Right forelimb (tissue), 1 donor: Measurements from ENCODE around the gene RNF217.
"Not testable (repeated sequence)": the region's sequence is repeated elsewhere in the genome, so short reads cannot be mapped to it uniquely, and the experiment has no call there.

Experiments
- DNase-seq: peaks from one replicate; pipeline ENCODE4 v3.0.0-alpha.2; 2018

RNF217 gene, protein sequence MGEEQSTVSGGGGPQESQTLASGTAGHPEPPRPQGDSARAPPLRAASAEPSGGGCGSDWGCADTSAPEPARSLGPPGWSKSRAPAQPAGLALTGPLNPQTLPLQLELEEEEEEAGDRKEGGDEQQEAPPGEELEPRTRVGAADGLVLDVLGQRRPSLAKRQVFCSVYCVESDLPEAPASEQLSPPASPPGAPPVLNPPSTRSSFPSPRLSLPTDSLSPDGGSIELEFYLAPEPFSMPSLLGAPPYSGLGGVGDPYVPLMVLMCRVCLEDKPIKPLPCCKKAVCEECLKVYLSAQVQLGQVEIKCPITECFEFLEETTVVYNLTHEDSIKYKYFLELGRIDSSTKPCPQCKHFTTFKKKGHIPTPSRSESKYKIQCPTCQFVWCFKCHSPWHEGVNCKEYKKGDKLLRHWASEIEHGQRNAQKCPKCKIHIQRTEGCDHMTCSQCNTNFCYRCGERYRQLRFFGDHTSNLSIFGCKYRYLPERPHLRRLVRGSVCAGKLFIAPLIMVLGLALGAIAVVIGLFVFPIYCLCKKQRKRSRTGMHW

DNA sequence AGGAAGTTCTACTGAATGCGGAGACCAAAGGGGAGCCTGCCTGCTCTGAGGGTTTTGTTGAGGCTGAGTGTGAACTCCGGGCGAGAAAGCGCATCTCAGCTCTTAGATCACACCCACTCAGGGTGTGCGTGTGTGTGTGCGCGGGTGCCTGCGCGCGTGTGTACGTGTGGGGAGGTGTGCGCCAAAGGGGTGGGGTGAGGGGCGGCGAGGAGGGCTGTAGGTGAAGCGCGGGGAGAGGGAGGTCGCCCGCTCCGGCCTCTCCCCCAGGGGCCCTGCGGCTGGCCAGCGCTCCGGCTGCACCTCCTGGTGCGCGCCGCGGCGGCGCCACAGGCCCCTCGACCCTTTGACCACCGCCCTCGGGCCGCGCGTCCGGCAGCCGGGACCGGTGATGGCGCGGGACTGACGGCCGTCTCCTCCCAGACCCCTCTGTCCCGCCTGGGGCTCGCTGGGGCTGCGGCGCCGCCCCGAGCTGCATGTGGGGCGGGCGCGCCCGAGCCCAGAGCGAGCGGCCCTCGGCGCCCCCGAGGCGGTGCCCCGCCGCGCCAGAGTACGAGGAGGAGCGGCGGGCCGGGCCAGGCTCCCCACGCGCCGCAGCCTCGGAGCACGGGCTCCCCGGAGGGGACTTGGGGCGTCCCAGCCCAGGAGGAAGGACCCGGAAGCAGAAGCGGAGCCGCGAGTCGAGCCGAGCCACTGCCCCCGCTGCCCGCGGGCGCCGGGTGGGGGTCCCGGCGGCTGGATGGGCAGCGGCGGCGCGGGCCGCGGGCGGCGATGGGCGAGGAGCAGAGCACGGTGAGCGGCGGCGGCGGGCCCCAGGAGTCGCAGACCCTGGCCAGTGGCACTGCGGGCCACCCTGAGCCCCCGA lies at the start of gene RNF217:
Gene RNF217, plus strand, starts transcription at position 661 of the 862 bp plus-strand sequence. Its CDS starts 108 bp downstream, at position 769.
- DNase-seq, result peak; percentile 85

DNA sequence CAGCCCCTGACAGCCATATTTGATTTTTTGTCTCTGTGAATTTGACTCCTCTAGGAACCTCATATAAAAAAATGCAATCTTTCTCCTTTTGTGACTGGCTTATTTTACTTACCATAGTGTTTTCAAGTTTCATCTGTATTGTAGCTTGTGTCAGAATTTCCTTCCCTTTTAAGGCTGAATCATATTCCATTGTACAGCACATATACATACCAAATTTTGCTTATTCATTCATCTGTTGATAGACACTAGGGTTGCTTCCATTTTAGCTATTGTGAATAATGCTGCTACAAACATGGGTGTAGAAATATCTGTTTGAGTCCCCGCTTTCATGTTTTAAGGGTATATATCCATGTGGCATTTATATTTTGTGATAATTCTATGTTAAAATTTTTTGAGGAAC lies 49.2 kb upstream of the RNF217 start:
- DNase-seq, result no peak

DNA sequence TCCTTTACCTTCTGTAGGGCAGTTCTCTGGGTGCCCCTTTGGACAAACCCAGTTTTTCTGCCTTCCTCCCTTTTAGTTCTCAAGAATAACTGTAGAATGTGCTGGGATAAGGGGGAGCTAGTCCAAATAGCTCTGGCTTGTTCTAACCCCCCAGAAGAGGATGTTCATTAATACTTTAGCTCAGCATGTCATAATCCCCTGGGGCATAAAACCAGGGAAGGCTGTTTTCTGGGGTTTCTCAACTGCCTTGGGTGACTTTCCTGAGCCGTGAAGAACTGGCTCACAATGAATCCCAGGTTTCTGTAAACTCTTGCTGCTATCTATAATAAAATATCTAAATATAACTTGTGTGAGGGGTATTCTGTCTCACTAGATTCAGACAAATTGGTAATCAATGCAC lies 44.5 kb upstream of the RNF217 start:
- no peak for DNase-seq

DNA sequence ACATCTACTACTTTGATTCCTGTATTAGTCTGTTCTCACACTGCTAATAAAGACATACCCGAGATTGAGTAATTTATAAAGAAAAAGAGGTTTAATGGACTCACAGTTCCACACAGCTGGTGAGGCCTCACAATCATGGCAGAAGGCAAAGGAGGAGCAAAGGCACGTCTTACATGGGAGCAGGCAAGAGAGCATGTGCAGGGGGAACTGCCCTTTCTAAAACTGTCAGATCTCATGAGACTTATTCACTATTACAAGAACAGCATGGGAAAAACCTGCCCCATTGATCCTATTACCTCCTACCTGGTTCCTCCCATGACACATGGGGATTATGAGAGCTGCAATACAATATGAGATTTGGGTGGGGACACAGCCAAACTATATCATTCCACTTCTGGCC lies 42.5 kb upstream of the RNF217 start:
- DNase-seq, result not testable (repeated sequence)

DNA sequence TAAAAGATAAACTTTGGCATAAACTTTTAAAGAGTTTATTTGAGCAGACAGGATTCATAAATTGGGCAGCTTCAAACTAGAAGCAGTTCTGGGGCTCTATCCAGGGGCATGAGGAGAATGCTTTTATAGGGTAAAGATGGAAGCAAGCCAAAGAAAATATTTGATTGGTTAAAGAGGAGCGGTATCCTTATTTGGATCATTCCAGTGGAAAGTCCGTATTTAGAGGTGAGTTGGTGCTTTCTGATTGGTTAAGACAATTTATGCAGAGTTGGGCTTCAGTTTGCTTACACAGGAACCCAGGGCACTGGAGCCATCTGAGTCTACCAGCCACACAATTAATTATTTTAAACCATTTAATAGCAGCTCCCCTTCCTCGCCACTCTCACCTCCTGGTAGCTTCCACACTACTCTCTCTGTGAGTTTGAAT lies 37.9 kb upstream of the RNF217 start:
- no peak for DNase-seq

DNA sequence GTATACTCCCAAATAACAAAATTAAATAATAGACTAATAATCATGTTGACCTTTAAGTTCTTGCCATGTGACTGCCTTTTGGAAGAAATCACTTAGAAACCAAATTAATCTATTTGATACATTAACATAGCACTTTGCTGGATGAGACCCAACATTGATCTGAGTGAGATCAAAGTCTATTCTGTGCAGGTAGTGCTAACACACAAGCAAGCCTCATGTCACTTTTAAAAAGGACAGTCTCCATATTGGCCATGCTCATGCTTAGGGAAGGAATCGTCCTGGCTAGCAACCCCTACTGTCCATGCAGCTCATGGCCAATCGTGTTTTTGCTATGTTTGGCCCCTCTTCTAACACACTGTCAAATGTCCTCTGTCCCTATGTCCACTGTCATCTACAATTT lies 35.8 kb upstream of the RNF217 start:
- no peak for DNase-seq

DNA sequence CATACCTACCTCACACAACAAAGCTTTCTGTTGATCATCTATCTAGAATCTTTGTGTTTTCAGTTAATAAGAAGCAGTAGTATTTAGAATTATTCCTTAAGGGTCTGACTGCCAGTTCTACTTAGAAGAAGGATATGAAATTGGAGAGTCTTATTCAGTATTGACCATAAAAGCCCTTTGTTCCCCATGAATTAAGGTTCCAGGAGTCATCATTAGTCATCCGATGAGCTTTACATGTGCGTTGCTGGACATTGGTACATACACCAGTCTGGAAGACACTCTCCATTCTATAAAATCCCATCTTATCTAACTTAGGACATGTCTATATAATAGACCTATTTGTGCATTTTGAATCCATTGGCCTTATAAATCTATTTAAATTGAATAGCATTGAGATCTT lies 34.4 kb upstream of the RNF217 start:
- DNase-seq, result no peak

DNA sequence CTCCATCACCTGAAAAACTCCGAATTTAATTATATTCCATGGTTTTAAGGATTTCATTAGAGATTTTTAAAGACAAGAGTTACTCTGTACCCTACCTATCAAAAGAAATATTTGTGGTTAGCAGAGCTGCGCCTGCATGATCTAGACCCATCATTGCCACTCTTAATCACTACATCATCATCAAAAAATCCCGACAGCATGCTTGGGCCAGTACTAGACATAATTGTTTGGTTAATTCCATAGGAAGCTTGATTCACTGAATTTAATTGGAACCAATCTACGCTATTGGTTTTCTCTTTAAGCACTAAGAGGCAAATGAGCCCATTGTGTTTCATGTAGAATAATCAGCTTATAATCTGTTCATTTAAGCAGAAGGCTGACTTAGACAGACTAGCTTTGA lies 33.4 kb upstream of the RNF217 start:
- no peak for DNase-seq

DNA sequence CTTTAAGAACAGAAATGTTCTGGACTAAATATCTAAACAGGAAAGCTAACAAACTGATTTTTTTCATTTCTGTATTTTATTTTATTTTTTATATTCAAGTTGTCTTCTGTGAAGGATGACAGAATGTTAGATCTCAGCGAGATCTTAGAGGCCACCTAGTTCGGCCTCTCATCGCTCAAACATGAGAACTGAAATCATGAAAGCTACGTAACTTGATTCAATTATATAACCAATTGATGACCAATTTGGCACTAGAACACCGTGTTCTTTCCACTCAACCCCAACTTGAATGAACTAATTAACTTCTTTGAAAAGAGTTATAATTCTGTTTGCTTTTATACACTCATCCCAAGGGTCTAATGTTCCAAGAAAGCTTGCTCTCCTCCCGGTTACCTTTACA lies 24.6 kb upstream of the RNF217 start:
- no peak for DNase-seq

DNA sequence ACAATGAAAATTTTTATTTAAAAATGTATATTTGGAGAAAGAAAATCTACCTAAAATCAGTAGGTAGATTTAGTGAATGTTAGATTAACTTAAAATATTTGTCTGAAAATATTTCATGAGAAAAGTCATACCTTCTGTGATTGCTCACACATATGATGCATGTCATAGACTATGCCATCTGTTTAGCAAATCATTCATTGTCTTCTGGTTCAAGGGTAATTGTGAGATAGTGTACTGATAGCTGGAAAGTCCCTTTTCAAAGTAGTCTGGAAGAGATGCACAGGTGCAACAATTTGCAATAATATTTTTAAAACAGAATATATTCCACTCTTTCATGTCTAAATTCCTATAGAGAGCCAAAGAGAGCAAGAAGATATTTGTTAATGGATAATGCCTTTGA lies 21.0 kb upstream of the RNF217 start:
- no peak for DNase-seq

DNA sequence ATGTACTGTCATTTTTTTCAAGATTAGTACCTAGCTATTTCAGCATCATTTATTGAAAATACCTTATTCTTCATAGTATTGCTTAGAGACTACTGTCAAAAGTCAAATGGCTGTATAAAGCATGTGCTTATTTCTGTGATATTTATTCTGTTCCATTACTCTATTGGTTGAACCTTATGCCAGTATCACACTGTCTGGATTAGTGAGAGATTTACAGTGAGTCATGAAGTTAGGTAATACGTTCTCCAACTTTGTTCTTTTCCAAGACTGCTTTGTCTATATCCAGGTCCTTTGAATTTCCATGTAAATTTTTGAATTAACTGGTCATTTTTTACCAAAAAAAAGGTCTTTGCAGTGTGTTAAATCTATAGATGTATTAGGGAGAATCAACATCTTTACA lies 18.6 kb upstream of the RNF217 start:
- no peak for DNase-seq

DNA sequence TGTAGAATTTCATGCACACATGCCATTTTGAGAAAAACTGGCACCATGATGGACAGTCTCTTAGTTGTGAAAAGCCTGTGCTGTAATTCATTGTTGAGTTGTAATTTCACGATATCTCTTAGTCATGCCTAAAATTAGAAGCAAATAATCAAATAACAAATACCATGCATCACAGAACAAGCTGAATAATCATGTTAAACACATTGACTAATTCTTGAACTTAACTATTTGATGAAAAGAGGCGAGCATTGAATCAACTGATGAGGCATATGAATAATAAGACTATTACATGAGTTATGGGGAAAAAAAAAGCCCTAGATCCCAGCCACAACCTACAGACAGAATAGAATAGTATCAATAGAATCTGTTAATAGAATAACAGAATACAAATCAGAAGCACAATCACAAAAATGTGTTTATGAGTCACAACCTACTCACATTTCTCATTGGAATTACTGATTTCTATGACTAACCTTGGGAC lies 14.2 kb upstream of the RNF217 start:
- no peak for DNase-seq

DNA sequence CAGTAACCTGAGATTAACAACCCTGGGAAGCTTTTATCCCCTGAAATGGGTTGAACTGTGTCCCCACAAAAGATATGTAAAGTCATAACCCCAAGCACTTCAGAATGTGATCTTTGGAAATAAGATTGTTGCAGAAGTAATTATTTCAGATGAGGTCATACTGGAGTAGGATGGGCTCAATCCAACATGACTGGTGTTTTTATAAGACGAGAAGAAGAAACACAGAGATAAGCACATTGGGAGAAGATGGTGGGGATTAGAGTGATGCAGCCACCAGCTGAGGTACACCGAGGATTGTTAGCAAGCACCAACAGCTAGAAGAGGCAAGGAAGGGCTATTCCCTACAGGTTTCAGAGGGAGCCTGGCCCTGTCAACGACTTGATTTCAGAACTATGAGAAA lies 12.5 kb upstream of the RNF217 start:
- DNase-seq, result no peak

DNA sequence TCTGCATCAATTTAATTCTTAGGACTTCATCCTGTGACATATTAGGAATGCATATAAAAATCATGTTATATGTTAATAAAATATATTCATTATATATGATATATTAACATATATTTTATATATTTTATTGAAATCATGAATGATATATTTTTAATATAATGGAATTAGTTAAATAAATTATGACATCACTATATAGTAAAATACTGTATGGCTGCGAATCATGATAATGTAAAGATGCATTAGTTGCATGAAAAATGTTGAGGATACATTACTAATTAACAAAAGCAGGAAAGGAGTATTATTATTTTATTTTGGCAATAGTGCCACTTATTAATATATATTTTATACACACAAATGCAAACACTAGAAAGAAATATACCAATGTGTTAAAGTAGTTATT lies 8.4 kb upstream of the RNF217 start:
- DNase-seq, result no peak

DNA sequence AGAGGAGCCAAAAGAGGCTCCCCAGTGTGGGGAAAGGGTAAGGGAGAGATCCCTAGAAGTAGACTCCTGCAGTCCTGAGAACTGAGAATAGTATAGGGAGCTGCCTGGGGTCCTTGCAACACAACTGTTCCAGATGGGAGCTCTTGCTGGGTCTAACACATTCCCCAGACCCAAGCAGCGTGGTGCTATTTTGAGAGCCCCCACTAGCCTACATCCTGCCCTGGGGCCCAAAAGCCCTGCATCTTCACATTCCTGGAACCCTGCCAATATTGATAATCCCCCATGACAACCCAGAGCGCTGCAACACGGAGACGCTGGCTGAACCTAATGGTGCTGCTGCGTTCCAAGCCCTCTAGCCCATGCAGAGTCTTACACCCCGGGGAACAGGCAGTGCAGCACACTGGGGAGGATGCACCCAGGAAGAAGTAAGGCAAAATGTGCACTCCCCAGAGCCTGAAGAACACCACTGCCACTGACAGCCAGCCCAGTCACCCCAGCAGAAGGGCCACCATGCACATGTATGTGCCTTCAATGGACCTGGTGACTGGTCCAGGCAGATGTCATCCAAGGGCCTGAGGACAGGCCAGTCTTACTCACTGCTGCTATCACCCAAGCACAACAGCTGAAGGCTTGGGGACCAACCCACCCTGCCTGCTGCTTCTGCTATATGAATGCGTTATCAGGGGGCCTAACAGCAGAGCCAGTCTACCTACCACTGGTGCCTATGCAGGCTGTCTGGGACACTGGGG lies 7.0 kb upstream of the RNF217 start:
- no peak for DNase-seq

DNA sequence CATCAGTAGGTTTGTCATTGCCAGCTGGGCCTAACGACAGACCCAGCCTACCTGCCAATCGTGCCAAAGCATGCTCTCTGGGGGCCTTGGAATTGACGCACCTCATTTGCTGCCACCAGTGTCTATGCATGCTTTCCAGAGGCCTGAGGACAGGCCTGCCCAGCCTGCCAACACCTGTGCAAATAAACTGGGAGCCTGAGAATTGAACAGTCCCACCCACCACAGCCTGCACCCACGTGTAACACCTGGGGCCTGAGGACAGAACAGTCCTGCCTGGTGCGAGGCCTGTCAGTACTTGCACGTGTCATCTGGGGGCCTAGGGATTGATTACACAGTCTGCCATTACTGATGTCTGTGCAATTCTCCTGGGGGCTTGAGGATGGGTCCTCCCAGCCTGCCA lies 6.2 kb upstream of the RNF217 start:
- no peak for DNase-seq

DNA sequence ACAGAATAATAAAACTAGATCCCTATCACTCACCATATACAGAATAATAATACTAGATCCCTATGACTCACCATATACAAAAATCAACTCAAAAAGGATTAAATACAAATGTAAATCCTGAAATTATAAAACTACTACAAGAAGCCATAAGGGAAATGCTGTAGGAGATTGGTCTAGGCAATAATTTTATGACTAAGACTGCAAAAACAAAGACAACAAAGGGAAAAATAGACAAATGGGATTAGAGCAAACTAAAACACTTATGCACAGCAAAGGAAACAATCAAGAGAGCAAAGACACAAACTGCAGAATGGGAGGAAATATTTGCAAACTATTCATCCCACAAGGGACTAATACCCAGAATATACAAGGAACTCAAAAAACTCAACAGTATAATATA lies 4.1 kb upstream of the RNF217 start:
- no peak for DNase-seq

DNA sequence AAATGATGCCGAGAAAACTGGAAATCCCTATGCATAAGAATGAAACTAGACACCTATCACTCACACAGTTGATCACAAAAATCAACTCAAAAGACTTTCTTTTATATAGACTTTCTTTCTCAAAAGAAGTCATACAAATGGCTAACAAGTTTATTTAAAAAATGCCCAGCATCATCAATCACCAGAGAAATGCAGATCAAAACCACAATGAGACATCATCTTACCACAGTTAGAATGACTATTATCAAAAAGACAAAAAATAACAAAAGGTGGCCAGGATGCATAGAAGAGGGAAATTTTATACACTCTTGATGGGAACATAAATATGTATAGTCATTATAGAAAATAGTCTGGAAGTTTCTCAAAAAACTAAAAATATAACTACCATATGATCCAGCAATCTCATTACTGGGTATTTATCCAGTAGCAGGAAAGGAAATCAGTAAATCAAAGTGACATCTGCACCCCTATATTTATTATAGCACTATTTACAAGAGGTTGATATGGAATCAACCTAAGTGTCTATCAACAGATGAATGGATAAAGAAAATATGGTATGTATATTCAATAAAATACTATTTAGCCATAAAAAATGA lies 3.4 kb upstream of the RNF217 start:
- no peak for DNase-seq

DNA sequence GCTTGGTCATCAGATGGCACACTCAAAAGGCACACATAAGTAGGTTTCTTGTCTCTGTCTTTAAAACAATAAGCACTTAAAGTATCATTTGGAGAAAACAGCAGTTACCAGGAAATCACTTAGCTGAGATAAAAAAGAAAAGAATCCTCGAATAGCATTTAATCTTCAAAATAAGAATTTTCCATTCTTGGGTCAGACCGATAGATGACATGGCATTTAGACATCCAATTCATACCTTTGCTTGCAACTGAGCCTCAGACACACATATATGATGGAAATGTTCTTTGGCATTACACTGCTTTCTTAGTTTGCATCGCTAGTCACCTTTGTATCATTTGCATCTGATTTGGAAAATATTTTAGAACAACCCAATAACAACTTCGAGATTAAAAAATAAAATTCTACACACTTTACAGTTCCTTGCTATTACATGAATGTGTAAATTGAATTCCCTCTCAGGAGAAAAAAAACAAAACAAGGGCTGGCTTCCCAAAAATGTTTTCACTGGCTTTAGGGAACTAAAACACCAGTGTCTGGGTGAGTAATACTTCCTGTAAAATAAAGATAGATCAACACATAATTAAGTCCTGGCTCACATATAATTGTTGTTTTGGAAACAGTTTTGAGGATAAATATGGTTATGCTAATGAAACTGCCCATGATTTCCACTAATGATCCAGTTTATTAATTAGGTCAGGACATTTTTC lies 1.3 kb upstream of the RNF217 start:
- no peak for DNase-seq

DNA sequence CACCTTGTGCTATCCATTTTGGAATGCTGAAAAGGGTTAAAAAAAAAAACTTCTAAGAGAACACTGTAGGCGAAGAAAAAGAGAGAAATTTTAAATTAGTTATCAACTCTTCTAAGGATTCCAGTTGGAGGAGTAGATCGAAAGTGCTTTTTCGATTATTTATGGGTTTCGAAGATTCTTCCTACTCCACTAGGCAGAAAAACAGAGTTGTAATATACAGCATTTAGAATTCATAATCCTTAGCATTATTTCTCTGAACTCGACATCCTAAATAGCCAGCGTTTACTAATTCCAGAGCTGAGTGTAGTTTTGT lies 817 bp upstream of the RNF217 start:
- DNase-seq, result no peak

DNA sequence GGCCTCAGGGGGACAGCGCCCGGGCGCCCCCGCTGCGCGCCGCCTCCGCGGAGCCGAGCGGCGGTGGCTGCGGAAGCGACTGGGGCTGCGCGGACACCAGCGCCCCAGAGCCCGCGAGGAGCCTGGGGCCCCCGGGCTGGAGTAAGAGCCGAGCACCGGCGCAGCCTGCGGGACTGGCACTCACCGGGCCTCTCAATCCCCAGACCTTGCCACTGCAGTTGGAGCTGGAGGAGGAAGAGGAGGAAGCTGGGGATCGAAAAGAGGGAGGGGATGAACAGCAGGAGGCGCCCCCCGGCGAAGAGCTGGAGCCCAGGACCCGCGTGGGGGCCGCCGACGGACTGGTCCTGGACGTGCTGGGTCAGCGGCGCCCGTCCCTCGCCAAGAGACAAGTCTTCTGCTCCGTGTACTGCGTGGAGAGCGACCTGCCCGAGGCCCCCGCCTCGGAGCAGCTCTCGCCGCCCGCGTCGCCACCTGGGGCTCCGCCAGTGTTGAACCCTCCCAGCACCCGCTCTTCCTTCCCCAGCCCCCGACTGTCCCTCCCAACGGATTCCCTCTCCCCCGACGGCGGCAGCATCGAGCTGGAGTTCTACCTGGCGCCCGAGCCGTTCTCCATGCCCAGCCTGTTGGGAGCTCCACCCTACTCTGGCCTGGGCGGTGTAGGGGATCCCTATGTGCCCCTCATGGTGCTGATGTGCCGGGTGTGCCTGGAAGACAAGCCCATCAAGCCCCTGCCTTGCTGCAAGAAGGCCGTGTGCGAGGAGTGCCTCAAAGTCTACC lies 590 bp downstream of the RNF217 start:
- peak; percentile 74 for DNase-seq
